MM.1S (cell line): ENCODE data around the gene PROCA1.
A peak's percentile ranks its signal among the peaks of the same experiment; 100 is the strongest.

Experiments used
- DNase-seq: peaks from one replicate; pipeline ENCODE4 v3.0.0-alpha.2; 2015
- H2AFZ ChIP-seq: fragments of 300-600 bp; sonication (generic); 2 replicates; pipeline ENCODE4 v1.6.0; 2016; ENCODE audit warnings: antibody characterized with exemption, low read length
- H3F3A ChIP-seq: fragments of 300-600 bp; sonication (generic); 2 replicates; pipeline ENCODE4 v1.6.1; 2016; ENCODE audit warnings: mild to moderate bottlenecking, antibody characterized with exemption, low read length, moderate library complexity, mixed read lengths; ENCODE audit not compliant: insufficient read depth
- H3K27ac ChIP-seq: fragments of 300-600 bp; sonication (generic); 2 replicates; pipeline ENCODE4 v1.5.1; 2016; ENCODE audit warnings: mild to moderate bottlenecking, low read length
- H3K27me3 ChIP-seq: fragments of 300-600 bp; sonication (generic); replicated peaks from 2 replicates; pipeline ENCODE4 v1.6.0; 2016; ENCODE audit warnings: low read length; ENCODE audit not compliant: insufficient read depth
- H3K36me3 ChIP-seq: fragments of 300-600 bp; sonication (generic); replicated peaks from 2 replicates; pipeline ENCODE4 v1.6.1; 2016; ENCODE audit warnings: mild to moderate bottlenecking, low read length, mixed read lengths; ENCODE audit not compliant: insufficient read depth
- H3K4me1 ChIP-seq: fragments of 300-600 bp; sonication (generic); 2 replicates; pipeline ENCODE4 v1.6.1; 2016; ENCODE audit warnings: low read length, mixed read lengths
- H3K4me2 ChIP-seq: fragments of 300-600 bp; sonication (generic); 2 replicates; pipeline ENCODE4 v1.6.0; 2016; ENCODE audit warnings: low read depth, low read length
- H3K4me3 ChIP-seq: fragments of 300-600 bp; sonication (generic); 2 replicates; pipeline ENCODE4 v1.5.1; 2016; ENCODE audit warnings: low read length, mixed read lengths
- H3K79me2 ChIP-seq: fragments of 300-600 bp; sonication (generic); 2 replicates; pipeline ENCODE4 v1.6.1; 2016; ENCODE audit warnings: mixed run types, low read length, mixed read lengths
- H3K9ac ChIP-seq: fragments of 300-600 bp; sonication (generic); 2 replicates; pipeline ENCODE4 v1.6.1; 2016; ENCODE audit warnings: low read length, mixed read lengths
- H3K9me2 ChIP-seq: fragments of 300-600 bp; sonication (generic); replicated peaks from 2 replicates; pipeline ENCODE4 v1.6.1; 2016; ENCODE audit warnings: mild to moderate bottlenecking, low read length, mixed read lengths; ENCODE audit not compliant: insufficient read depth
- H3K9me3 ChIP-seq: fragments of 300-600 bp; sonication (generic); replicated peaks from 2 replicates; pipeline ENCODE4 v1.6.1; 2016; ENCODE audit warnings: mild to moderate bottlenecking, low read length, mixed read lengths; ENCODE audit not compliant: insufficient read depth
- H4K20me1 ChIP-seq: fragments of 300-600 bp; sonication (generic); 2 replicates; pipeline ENCODE4 v1.6.1; 2016; ENCODE audit warnings: mild to moderate bottlenecking, low read length, moderate library complexity, mixed read lengths; ENCODE audit not compliant: insufficient read depth
- EZH2 ChIP-seq: fragments of 300-600 bp; sonication (generic); optimal IDR thresholded peaks from 2 replicates; pipeline ENCODE3; 2017; ENCODE audit warnings: low read depth, mild to moderate bottlenecking, antibody characterized with exemption, low read length, mixed read lengths
- EZH2phosphoT487 ChIP-seq: fragments of 300-600 bp; sonication (generic); IDR thresholded peaks from 2 replicates; pipeline ENCODE4 v1.6.1; 2018; ENCODE audit warnings: antibody characterized with exemption, low read length
- TF ChIP-seq, protein P1 (sequence below): fragments of 300-600 bp; sonication (generic); IDR thresholded peaks from 2 replicates; pipeline ENCODE4 v1.5.1; 2016; ENCODE audit warnings: antibody characterized with exemption, low read length, mixed read lengths

Gene PROCA1

DNA sequence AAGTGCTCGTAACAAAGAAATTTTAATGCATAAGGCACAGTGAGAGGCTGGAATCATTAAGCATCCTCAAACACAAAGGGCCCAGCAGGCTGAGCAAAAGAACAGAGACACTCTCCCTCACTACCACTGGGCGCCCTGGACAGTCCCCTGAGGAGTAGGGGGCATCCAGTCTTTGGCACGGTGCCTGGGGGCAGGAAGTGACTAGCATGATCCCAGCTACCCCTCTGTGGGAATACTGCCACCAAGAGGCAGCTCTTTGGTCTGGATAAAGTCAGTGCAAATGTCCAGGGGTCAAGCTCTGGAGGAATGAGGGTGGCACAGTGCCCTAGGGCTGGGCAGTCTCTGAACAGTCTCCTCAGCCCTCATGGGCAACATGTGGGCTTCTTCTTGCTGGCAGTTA lies 2.6 kb upstream of the PROCA1 start:
- Histone ChIP-seq H3K9ac (no peak overlapping the region), H3K36me3 (no peaks in the 10 kb centered on the region), H3K4me3 (no peak overlapping the region), H3K4me2 (no peak overlapping the region), H3K27me3 (peaks cover 65% of the 10 kb centered on the region), H3F3A (0 out of 2 replicates have a peak, but pooled peaks cover 4% of the 10 kb centered on the region), H4K20me1 (no peaks in the 10 kb centered on the region), H3K9me3 (no peaks in the 10 kb centered on the region), H3K27ac (no peak overlapping the region), H3K9me2 (no peaks in the 10 kb centered on the region), H3K4me1 (0 out of 2 replicates have a peak, but pooled peaks cover 3% of the 10 kb centered on the region), H2AFZ (no peak overlapping the region), H3K79me2 (no peaks in the 10 kb centered on the region)
- no peak for DNase-seq
- TF ChIP-seq EZH2, result no peak
- no peak for TF ChIP-seq EZH2phosphoT487
- TF ChIP-seq, protein P1, sequence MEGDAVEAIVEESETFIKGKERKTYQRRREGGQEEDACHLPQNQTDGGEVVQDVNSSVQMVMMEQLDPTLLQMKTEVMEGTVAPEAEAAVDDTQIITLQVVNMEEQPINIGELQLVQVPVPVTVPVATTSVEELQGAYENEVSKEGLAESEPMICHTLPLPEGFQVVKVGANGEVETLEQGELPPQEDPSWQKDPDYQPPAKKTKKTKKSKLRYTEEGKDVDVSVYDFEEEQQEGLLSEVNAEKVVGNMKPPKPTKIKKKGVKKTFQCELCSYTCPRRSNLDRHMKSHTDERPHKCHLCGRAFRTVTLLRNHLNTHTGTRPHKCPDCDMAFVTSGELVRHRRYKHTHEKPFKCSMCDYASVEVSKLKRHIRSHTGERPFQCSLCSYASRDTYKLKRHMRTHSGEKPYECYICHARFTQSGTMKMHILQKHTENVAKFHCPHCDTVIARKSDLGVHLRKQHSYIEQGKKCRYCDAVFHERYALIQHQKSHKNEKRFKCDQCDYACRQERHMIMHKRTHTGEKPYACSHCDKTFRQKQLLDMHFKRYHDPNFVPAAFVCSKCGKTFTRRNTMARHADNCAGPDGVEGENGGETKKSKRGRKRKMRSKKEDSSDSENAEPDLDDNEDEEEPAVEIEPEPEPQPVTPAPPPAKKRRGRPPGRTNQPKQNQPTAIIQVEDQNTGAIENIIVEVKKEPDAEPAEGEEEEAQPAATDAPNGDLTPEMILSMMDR, result no peak

DNA sequence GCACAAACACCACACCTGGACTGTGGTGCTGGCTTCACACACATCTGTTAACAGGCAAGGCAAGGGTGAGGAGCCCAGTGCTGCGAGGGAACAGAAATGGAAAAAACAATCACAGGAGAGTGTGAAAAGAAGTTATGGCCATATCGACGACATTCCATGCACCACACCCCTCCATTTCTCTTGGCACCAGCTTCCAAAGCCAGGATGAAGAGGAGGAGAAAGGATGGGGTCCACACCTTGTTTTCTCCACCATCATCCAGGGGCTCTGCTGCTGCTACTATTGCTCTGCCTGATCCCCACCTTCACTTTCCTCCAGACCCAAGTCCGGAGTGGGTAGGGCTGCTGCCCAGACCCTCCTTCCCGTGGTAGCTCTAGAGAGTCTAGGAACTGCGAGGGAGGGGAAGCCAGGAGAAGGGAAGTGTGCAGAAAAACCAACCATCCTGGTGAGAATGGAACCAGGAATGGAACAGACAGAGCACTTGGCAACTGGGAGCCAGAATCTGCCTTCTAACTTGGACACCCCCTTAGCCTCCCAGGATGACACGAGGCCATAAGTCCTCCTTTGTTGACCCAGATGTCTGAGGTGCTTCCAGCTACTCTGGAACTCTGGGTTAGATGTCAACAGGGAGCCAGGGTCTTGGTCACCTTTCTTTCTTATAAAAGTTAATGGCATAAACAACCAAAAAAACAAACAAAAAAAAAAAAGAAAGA lies 1.2 kb upstream of the PROCA1 start:
- TF ChIP-seq EZH2, result no peak
- TF ChIP-seq EZH2phosphoT487, result no peak
- TF ChIP-seq, protein P1, result no peak
- H3K79me2 ChIP-seq, result no peaks in the 10 kb centered on the region
- no peak overlapping the region for H3K9ac ChIP-seq
- no peaks in the 10 kb centered on the region for H4K20me1 ChIP-seq
- no peak overlapping the region for H3K4me2 ChIP-seq
- 0 out of 2 replicates have a peak, but pooled peaks cover 4% of the 10 kb centered on the region for H3F3A ChIP-seq
- no peak overlapping the region for H3K4me3 ChIP-seq
- 0 out of 2 replicates have a peak, but pooled peaks cover 3% of the 10 kb centered on the region for H3K4me1 ChIP-seq
- DNase-seq, result no peak
- H2AFZ ChIP-seq, result no peak overlapping the region
- peaks cover 56% of the 10 kb centered on the region for H3K27me3 ChIP-seq
- H3K36me3 ChIP-seq, result no peaks in the 10 kb centered on the region
- no peaks in the 10 kb centered on the region for H3K9me2 ChIP-seq
- no peak overlapping the region for H3K27ac ChIP-seq
- H3K9me3 ChIP-seq, result no peaks in the 10 kb centered on the region

DNA sequence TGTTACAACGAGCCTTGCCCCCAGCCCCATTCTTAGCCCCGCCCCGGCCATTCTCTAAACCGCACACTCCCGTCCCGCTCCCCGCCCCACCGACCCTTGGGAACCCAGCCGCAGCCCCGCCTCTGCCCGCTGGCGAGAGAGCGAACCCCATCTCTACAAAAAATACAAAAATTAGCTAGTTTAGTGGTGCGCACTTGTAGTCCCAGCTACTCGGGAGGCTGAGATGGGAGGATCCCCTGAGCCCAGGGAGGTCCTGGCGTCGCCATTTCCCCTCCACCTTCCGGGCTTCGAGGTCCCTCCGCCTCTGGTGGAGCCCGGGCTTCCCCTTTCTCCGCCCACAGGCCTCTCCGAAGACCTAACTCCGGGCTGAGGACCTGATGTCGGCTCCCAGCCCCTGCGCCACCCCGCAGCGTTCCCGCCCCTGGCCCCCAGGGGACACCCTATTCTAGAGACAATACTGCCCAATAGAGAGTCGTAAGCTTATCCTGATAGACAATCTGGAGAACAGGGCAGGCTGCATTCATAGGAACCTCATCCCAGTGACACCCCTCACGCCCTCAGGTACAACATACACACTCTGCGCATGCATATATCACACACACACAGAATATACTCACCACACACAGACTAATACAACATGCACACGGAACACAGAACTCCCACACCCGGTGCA lies 480 bp upstream of the PROCA1 start:
- Histone ChIP-seq H3K9ac (peak overlapping the region; percentile 61; the same call in 1 of the 2 replicates), H3K36me3 (no peaks in the 10 kb centered on the region), H3K27ac (no peak overlapping the region)

More for the DNA sequence above, 480 bp upstream of the PROCA1 start:
- H3K9me3 ChIP-seq, result no peaks in the 10 kb centered on the region
- H3K4me2 ChIP-seq, result peak overlapping the region; percentile 86; the same call in 1 of the 2 replicates
- peak overlapping the region; percentile 79; the same call in 1 of the 2 replicates for H3K4me3 ChIP-seq
- H3K9me2 ChIP-seq, result no peaks in the 10 kb centered on the region
- H3K4me1 ChIP-seq, result 0 out of 2 replicates have a peak, but pooled peaks cover 3% of the 10 kb centered on the region
- peak overlapping the region; percentile 100; the same call in 1 of the 2 replicates for H2AFZ ChIP-seq
- peaks cover 50% of the 10 kb centered on the region for H3K27me3 ChIP-seq
- no peak for DNase-seq
- 0 out of 2 replicates have a peak, but pooled peaks cover 4% of the 10 kb centered on the region for H3F3A ChIP-seq
- H3K79me2 ChIP-seq, result no peaks in the 10 kb centered on the region
- no peaks in the 10 kb centered on the region for H4K20me1 ChIP-seq
- TF ChIP-seq, protein P1, result no peak
- TF ChIP-seq EZH2 (no peak), EZH2phosphoT487 (no peak)
